WTC11 (cell line): ENCODE data around the gene RING1. TPM values are rescaled to one million over a fixed set of nuclear protein-coding genes. Genes with fewer than 3 reads are reported as not detected.

ENCODE experiments used
- ATAC-seq: fragments of 200-7000 bp; cut with Tn5 transposase; 2 replicates; pipeline ENCODE4 v1.10.0; 2021; ENCODE audit warnings: mild to moderate bottlenecking, moderate library complexity
- CTCF ChIA-PET: fragments of 300-600 bp; sonication (Branson Sonifier 250); formaldehyde crosslinking; loops from one replicate; lab custom pipeline; 2021; ENCODE audit warnings: antibody characterized with exemption; lab: Charles Lee
- POLR2A ChIA-PET: fragments of 350-600 bp; sonication (Branson Sonifier 250); formaldehyde crosslinking; loops from one replicate; lab custom pipeline; 2021; ENCODE audit warnings: antibody characterized with exemption; lab: Charles Lee
- DNase-seq: peaks from one replicate; pipeline ENCODE4 v3.0.0; 2021; ENCODE audit warnings: low spot score
- H3K27ac Mint-ChIP-seq: 2 replicates; pipeline ENCODE4 v1.8.0; 2021; ENCODE audit warnings: mixed read lengths
- H3K27me3 Mint-ChIP-seq: 2 replicates; pipeline ENCODE4 v1.8.0; 2021; ENCODE audit warnings: low read depth, mild to moderate bottlenecking, moderate library complexity, mixed read lengths
- H3K36me3 Mint-ChIP-seq: 2 replicates; pipeline ENCODE4 v1.8.0; 2021; ENCODE audit warnings: mixed read lengths
- H3K4me1 Mint-ChIP-seq: 2 replicates; pipeline ENCODE4 v1.8.0; 2022; ENCODE audit warnings: mixed read lengths
- H3K4me3 Mint-ChIP-seq: 2 replicates; pipeline ENCODE4 v1.8.0; 2021; ENCODE audit warnings: mild to moderate bottlenecking, moderate library complexity, mixed read lengths
- H3K9me3 Mint-ChIP-seq: 2 replicates; pipeline ENCODE4 v1.8.0; 2021; ENCODE audit warnings: mixed read lengths
- AFF4 ChIP-seq: sonication (generic); formaldehyde crosslinking; IDR thresholded peaks from 2 replicates; pipeline ENCODE4 v1.8.1; 2023; ENCODE audit warnings: mild to moderate bottlenecking, missing genetic modification reagents, borderline replicate concordance
- ARID4B ChIP-seq: sonication (generic); formaldehyde crosslinking; IDR thresholded peaks from 2 replicates; pipeline ENCODE4 v1.8.0; 2023; ENCODE audit warnings: missing genetic modification reagents, mild to moderate bottlenecking, borderline replicate concordance
- ATF2 ChIP-seq: sonication (generic); formaldehyde crosslinking; IDR thresholded peaks from 2 replicates; pipeline ENCODE4 v1.8.1; 2022; ENCODE audit warnings: low read depth, missing genetic modification reagents, borderline replicate concordance
- CBFB ChIP-seq: sonication (generic); formaldehyde crosslinking; IDR thresholded peaks from 2 replicates; pipeline ENCODE4 v1.8.1; 2022; ENCODE audit warnings: mild to moderate bottlenecking, low read depth, missing genetic modification reagents
- CREB1 ChIP-seq: sonication (generic); formaldehyde crosslinking; IDR thresholded peaks from 2 replicates; pipeline ENCODE4 v1.8.0; 2023; ENCODE audit warnings: mild to moderate bottlenecking, missing genetic modification reagents
- CTCF ChIP-seq: fragments of 200-600 bp; IDR thresholded peaks from 2 replicates; pipeline ENCODE4 v1.8.0; 2022; ENCODE audit warnings: antibody characterized with exemption
- E2F1 ChIP-seq: sonication (generic); formaldehyde crosslinking; IDR thresholded peaks from 2 replicates; pipeline ENCODE4 v1.8.0; 2022; ENCODE audit warnings: mild to moderate bottlenecking, missing genetic modification reagents
- E2F4 ChIP-seq: sonication (generic); formaldehyde crosslinking; IDR thresholded peaks from 2 replicates; pipeline ENCODE4 v1.8.1; 2022; ENCODE audit warnings: low read depth, mild to moderate bottlenecking, moderate library complexity, missing genetic modification reagents, borderline replicate concordance
- E2F5 ChIP-seq: sonication (generic); formaldehyde crosslinking; IDR thresholded peaks from 2 replicates; pipeline ENCODE4 v1.8.1; 2022; ENCODE audit warnings: mild to moderate bottlenecking, moderate library complexity, missing genetic modification reagents
- FOXK1 ChIP-seq: sonication (generic); formaldehyde crosslinking; IDR thresholded peaks from 2 replicates; pipeline ENCODE4 v1.8.0; 2022; ENCODE audit warnings: mild to moderate bottlenecking, moderate library complexity, missing genetic modification reagents
- IRF1 ChIP-seq: sonication (generic); formaldehyde crosslinking; IDR thresholded peaks from 2 replicates; pipeline ENCODE4 v1.8.0; 2023; ENCODE audit warnings: missing genetic modification reagents
- MXD4 ChIP-seq: fragments of 250-450 bp; sonication (Bioruptor Pico); IDR thresholded peaks from 2 replicates; pipeline ENCODE4 v1.8.0; 2021; ENCODE audit warnings: mild to moderate bottlenecking, moderate library complexity, borderline replicate concordance
- PRDM15 ChIP-seq: sonication (generic); formaldehyde crosslinking; IDR thresholded peaks from 2 replicates; pipeline ENCODE4 v1.8.0; 2022; ENCODE audit warnings: missing genetic modification reagents
- SP1 ChIP-seq: sonication (generic); formaldehyde crosslinking; conservative IDR thresholded peaks from 2 replicates; pipeline ENCODE4 v1.8.1; 2022; ENCODE audit warnings: missing genetic modification reagents
- ZNF317 ChIP-seq: sonication (generic); formaldehyde crosslinking; IDR thresholded peaks from 2 replicates; pipeline ENCODE4 v1.8.1; 2023; ENCODE audit warnings: low read depth, mild to moderate bottlenecking, moderate library complexity, missing genetic modification reagents, borderline replicate concordance
- ZNF396 ChIP-seq: fragments of 250-450 bp; sonication (Bioruptor Pico); IDR thresholded peaks from 2 replicates; pipeline ENCODE4 v1.8.0; 2021; ENCODE audit warnings: mild to moderate bottlenecking, moderate library complexity, borderline replicate concordance
- total RNA-seq: library from RNA; stranded (reverse); gene quantifications from 3 replicates; pipeline ENCODE4 v1.2.3, GENCODE V29; 2021

The RING1 gene
- total RNA-seq, 1 experiment from 2014 or later = 26.6 TPM

- Mint-ChIP-seq H3K4me3 (no peak overlapping the region), H3K9me3 (no peaks in the 10 kb centered on the region), H3K27me3 (peaks cover 61% of the 10 kb centered on the region), H3K36me3 (no peaks in the 10 kb centered on the region), H3K27ac (peak overlapping the region; percentile 56; the same call in 1 of the 2 replicates)
- POLR2A ChIA-PET = interaction anchor here (0.7 to 0.9 kb wide), 2 partner anchors 39 to 96 kb away, joined by 4 read pairs; partner anchors contain the start of gene HSD17B8
- no peak for TF ChIP-seq IRF1 (CRISPR knock-in tag)
- no peak for TF ChIP-seq ATF2 (CRISPR knock-in tag)
- TF ChIP-seq SP1 (CRISPR knock-in tag) = no peak
- no peak for TF ChIP-seq ARID4B (CRISPR knock-in tag)
- TF ChIP-seq CBFB (CRISPR knock-in tag) = no peak
- TF ChIP-seq FOXK1 (CRISPR knock-in tag) = no peak
- no peak for TF ChIP-seq E2F5 (CRISPR knock-in tag)
- TF ChIP-seq MXD4 = no peak
- no peak for TF ChIP-seq ZNF396 (CRISPR knock-in tag)
- TF ChIP-seq AFF4 = no peak
- TF ChIP-seq E2F4 (CRISPR knock-in tag) = no peak
- no peak for TF ChIP-seq ZNF317
- TF ChIP-seq CTCF = no peak
- TF ChIP-seq PRDM15 = no peak
- TF ChIP-seq CREB1 (CRISPR knock-in tag) = no peak
- no peak for TF ChIP-seq E2F1 (CRISPR knock-in tag)
- TF ChIP-seq, all 79 proteins: peak for 0
- peaks cover 7% of the 10 kb centered on the region for H3K4me1 Mint-ChIP-seq
- DNase-seq = no peak
- CTCF ChIA-PET = interaction anchor here (0.7 to 1.0 kb wide), 3 partner anchors 34 to 69 kb away, joined by 3 to 5 read pairs (median 3); partner anchors contain the start of gene B3GALT4
- ATAC-seq = no peak
Observed at GRCh38 chr6:33243476-33243875, 35.2 kb downstream of the RING1 start.
